PFSK-1 (cell line): Measurements from ENCODE around the gene TSPAN4.

ENCODE experiments used
- POLR2AphosphoS5 ChIP-seq: IDR thresholded peaks from 2 replicates; pipeline ENCODE4 v1.6.1; 2012; ENCODE audit warnings: low read depth, mild to moderate bottlenecking, control low read depth, low read length, moderate library complexity
- REST ChIP-seq, 2 experiments: IDR thresholded peaks; 2 replicates each; pipeline versions ENCODE4 v1.6.1 to v1.8.0; 2011 to 2012; ENCODE audit warnings: low read depth in 2 of 2, low read length in 2 of 2, control low read depth in 1 of 2, inconsistent platforms in 1 of 2, mild to moderate bottlenecking in 1 of 2, moderate library complexity in 1 of 2; ENCODE audit not compliant: insufficient read depth in 1 of 2
- TAF1 ChIP-seq: IDR thresholded peaks from 2 replicates; pipeline ENCODE4 v1.6.1; 2012; ENCODE audit warnings: low read length, control low read depth, borderline replicate concordance; ENCODE audit not compliant: insufficient read depth

DNA sequence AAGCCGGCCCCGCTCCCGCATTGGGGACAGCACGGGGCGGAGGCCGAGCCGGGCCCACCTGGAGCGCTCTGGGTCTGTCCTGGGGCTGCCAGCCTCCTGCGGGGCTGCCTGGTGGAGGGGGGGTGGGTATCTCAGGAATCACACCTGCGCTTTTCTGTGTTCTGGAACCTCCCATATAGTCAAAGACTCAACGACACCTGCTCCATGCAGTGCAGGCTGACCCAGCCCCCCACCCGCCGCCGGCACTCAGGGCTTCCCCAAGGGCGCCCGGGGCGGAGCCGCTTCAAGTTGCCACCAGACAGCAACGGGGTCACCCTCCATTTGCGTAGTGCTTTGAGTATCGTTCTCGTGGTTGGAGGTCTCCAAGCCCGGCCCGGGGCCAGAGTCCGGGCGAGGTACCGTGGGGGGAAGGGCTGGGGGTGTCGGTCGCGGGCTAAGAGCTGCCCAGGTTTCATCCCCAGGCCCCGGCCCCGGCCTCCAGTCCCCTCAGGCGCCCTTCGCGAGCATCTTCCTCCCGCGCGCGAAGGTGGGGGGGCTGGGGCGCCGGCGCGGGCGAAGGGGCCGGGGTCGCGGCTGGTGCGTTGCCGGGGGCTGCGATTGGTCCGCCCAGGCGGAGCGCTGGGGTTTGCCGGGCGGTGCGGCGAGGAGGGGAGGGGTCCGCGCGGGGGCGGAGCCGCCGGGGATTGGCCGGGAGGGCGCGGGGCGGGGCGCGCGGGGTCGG, 6.6 kb downstream of the TSPAN4 start:
- TF ChIP-seq TAF1, result no peak
- no peak for TF ChIP-seq REST (IDR thresholded peaks at IDR 0.05; ENCODE audit: insufficient read depth in 1 of 2, low read depth in 2 of 2, low read length in 2 of 2)
- peak; percentile 48; the same call in 1 of the 2 replicates for TF ChIP-seq POLR2AphosphoS5
